Activated T-cell treated with anti-CD3 and anti-CD28 coated beads, Interleukin-2, amount 50 U/mL, for 72 hours (primary cell): Measurements from ENCODE around the gene NHS. TPM values are rescaled to one million over a fixed set of nuclear protein-coding genes. Genes with fewer than 3 reads are reported as not detected.

Source experiments
- ATAC-seq, 2 donors: fragments of 150-1000 bp; cut with Tn5 transposase; replicated peaks in 1 of 2; 2 replicates each; pipeline ENCODE4 v1.10.0; 2021; ENCODE audit warnings: moderate library complexity in 2 of 2, mild to moderate bottlenecking in 1 of 2
- DNase-seq, 2 donors: peaks; one replicate each; pipeline ENCODE4 v3.0.0; 2021 to 2022; ENCODE audit warnings: mixed read lengths in 1 of 2
- H3K27ac Mint-ChIP-seq: one replicate; pipeline ENCODE4 v1.8.0; 2022; ENCODE audit warnings: mild to moderate bottlenecking, moderate library complexity, mixed read lengths
- H3K27me3 Mint-ChIP-seq: one replicate; pipeline ENCODE4 v1.8.0; 2022; ENCODE audit warnings: low read depth, mixed read lengths
- H3K36me3 Mint-ChIP-seq, 2 donors: one replicate each; pipeline ENCODE4 v1.8.0; 2022; ENCODE audit warnings: mixed read lengths in 2 of 2, mild to moderate bottlenecking in 1 of 2; ENCODE audit not compliant: insufficient read depth in 2 of 2
- H3K4me1 Mint-ChIP-seq: one replicate; pipeline ENCODE4 v1.8.0; 2022; ENCODE audit warnings: low read depth, mixed read lengths
- H3K4me3 Mint-ChIP-seq, 2 donors: one replicate each; pipeline ENCODE4 v1.8.0; 2022; ENCODE audit warnings: mild to moderate bottlenecking in 2 of 2, mixed read lengths in 2 of 2, moderate library complexity in 2 of 2
- H3K9me3 Mint-ChIP-seq, 2 donors: one replicate each; pipeline ENCODE4 v1.8.0; 2022; ENCODE audit warnings: mixed read lengths in 2 of 2
- total RNA-seq, 2 donors: library from RNA; stranded (reverse); gene quantifications; one replicate each; pipeline ENCODE4 v1.2.3, GENCODE V29; 2022

Gene NHS
- total RNA-seq, 2 donors from 2014 or later: 6.6 to 11.4 TPM

DNA sequence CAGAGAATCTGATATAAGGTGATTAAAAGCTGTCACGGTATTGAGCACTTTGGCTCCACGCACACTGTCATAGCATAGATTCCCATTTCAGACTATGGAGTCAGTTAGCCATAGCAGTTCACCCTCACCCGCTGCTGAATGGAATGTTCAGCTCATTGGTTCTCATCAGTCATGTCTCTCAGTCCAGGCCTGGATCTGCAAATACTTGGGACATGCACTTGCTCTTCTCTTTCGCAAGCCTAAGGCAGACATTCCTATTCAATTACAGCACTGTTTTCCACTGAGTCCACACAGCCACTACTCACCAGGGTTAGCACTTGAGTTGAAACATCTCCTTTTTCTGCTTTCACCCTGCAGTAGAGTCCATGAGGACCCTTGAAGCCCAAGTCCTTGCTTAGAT lies 331.7 kb downstream of the NHS start:
- ATAC-seq (no peak), DNase-seq (no peak)
- no peaks in the 10 kb centered on the region for H3K4me1 Mint-ChIP-seq
- no peaks in the 10 kb centered on the region for H3K9me3 Mint-ChIP-seq
- H3K36me3 Mint-ChIP-seq: no peaks in the 10 kb centered on the region
- H3K27ac Mint-ChIP-seq: no peak overlapping the region
- H3K4me3 Mint-ChIP-seq: no peak overlapping the region
- H3K27me3 Mint-ChIP-seq: peaks cover 5% of the 10 kb centered on the region

DNA sequence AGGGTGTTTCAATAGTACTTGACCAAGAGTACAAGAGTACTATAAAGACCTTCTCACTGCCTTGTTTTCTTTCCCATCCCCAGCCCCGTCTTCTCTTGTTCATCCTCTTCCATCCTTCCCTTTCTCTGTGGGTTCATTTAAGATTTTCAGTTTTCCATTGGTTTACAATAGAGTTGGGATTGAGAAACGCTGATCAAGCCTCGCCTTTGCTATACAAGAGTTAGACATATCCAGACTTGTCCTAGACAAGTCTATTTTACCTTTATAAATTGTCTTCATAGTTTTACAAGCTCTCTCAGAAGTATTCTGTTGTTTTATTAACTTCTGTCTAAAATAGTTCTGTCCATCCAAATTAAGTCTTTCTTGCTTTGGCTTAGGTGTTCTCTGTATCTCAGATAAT lies 332.7 kb downstream of the NHS start:
- H3K36me3 Mint-ChIP-seq: no peaks in the 10 kb centered on the region
- DNase-seq: no peak
- no peaks in the 10 kb centered on the region for H3K4me1 Mint-ChIP-seq
- no peaks in the 10 kb centered on the region for H3K9me3 Mint-ChIP-seq
- H3K27me3 Mint-ChIP-seq: peaks cover 5% of the 10 kb centered on the region
- no peak overlapping the region for H3K4me3 Mint-ChIP-seq
- ATAC-seq: no peak
- H3K27ac Mint-ChIP-seq: no peak overlapping the region

- H3K4me1 Mint-ChIP-seq: no peaks in the 10 kb centered on the region
- no peak overlapping the region for H3K27ac Mint-ChIP-seq
- DNase-seq: no peak
- no peaks in the 10 kb centered on the region for H3K9me3 Mint-ChIP-seq
- no peaks in the 10 kb centered on the region for H3K36me3 Mint-ChIP-seq
- peak; percentile 30 to 40 for ATAC-seq
- no peak overlapping the region for H3K4me3 Mint-ChIP-seq
- peaks cover 12% of the 10 kb centered on the region for H3K27me3 Mint-ChIP-seq
These were observed 335.9 kb downstream of the NHS start for GRCh38 chrX:17710871-17711301.

GRCh38 chrX:17713288-17713687 lies 338.3 kb downstream of the NHS start:
- Mint-ChIP-seq H3K4me1 (no peaks in the 10 kb centered on the region), H3K27me3 (peaks cover 12% of the 10 kb centered on the region), H3K9me3 (no peaks in the 10 kb centered on the region), H3K27ac (no peak overlapping the region), H3K36me3 (no peaks in the 10 kb centered on the region), H3K4me3 (no peak overlapping the region)
- DNase-seq: no peak
- no peak for ATAC-seq

DNA sequence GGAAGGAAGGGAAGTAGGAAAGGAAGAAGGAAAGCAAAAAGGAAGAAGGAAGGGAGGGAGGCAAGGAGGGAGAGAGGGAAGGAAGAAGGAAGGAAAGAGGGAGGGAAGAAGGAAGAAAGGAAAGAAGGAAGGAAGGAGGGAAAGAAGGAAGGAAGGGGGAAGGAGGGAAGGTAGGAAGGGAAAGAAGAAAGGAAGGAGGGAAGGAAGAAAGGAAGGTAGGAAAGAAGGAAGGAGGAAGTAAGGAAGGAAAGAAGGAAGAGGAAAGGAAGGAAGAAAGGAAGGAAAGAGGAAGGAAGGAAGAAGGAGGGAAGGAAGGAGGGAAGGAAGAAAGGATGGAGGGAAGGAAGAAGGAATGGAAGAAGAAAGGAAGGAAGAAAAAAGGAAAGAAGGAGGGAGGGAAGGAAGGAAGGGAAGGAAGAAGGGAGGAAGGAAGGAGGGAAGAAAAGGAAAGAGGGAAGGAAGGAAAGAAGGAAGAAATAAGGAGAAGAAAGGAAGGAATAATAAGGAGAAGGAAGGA lies 343.7 kb downstream of the NHS start:
- Mint-ChIP-seq H3K4me1 (no peaks in the 10 kb centered on the region), H3K9me3 (no peaks in the 10 kb centered on the region), H3K27ac (no peak overlapping the region), H3K36me3 (no peaks in the 10 kb centered on the region), H3K27me3 (peaks cover 7% of the 10 kb centered on the region), H3K4me3 (no peak overlapping the region)
- ATAC-seq: no peak
- DNase-seq: no peak

DNA sequence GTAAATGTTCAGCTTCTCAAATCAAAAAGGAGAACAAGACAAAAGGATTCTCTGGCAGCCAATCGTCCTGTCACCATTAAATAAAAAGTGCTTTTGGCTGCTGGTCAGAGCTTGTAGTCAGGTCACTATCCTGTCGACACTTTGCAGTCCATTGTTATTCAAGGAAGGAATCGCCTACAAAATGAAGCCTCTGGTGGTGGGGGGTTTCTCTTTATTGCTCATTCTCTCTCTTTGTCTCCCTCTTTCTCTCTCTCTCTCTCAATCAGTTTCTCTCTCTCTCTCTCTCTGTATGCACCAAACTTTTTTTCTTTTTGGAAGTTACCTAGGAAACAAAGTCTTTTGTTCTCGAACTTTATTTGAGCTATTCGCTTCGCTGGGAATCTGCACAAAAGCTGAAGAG lies 344.7 kb downstream of the NHS start:
- H3K27ac Mint-ChIP-seq: no peak overlapping the region
- no peak overlapping the region for H3K4me3 Mint-ChIP-seq
- DNase-seq: no peak
- H3K36me3 Mint-ChIP-seq: no peaks in the 10 kb centered on the region
- no peak for ATAC-seq
- no peaks in the 10 kb centered on the region for H3K4me1 Mint-ChIP-seq
- no peaks in the 10 kb centered on the region for H3K9me3 Mint-ChIP-seq
- no peaks in the 10 kb centered on the region for H3K27me3 Mint-ChIP-seq

- H3K36me3 Mint-ChIP-seq: no peaks in the 10 kb centered on the region
- H3K27ac Mint-ChIP-seq: no peak overlapping the region
- H3K4me3 Mint-ChIP-seq: no peak overlapping the region
- no peaks in the 10 kb centered on the region for H3K9me3 Mint-ChIP-seq
- no peak for ATAC-seq
- H3K27me3 Mint-ChIP-seq: no peaks in the 10 kb centered on the region
- DNase-seq: no peak
- H3K4me1 Mint-ChIP-seq: no peaks in the 10 kb centered on the region
These were observed 346.7 kb downstream of the NHS start for GRCh38 chrX:17721715-17722114.

GRCh38 chrX:17725181-17725580 lies 350.2 kb downstream of the NHS start:
- H3K36me3 Mint-ChIP-seq: no peaks in the 10 kb centered on the region
- no peak overlapping the region for H3K27ac Mint-ChIP-seq
- DNase-seq (no peak), ATAC-seq (no peak)
- H3K4me1 Mint-ChIP-seq: no peaks in the 10 kb centered on the region
- no peak overlapping the region for H3K4me3 Mint-ChIP-seq
- H3K27me3 Mint-ChIP-seq: peaks cover 15% of the 10 kb centered on the region
- no peaks in the 10 kb centered on the region for H3K9me3 Mint-ChIP-seq

DNA sequence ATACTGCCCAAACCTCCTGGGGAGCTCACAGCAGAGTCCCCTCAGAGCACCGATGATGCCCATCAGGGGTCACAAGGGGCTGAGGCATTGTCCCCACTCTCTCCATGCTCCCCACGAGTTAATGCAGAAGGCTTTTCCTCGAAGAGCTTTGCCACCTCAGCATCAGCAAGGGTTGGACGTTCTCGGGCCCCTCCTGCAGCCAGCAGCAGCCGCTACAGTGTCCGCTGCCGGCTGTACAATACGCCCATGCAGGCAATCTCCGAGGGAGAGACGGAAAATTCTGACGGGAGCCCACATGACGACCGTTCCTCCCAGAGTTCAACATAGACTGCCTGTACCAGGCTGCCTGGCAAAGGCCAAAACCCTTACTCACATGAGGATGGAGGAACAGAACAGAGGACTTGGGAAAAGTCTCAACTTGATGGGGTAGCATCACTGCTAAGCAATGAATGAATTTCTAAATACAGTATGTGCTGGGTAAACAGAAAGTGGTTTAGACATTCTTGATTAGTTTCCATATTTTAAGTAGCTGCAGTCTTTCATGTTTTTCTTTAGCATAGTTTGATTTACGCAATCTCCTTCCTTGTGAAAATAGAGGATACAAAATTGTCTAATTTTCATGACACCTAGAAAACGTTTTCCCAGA lies 357.3 kb downstream of the NHS start:
- H3K27ac Mint-ChIP-seq: no peak overlapping the region
- H3K4me1 Mint-ChIP-seq: no peaks in the 10 kb centered on the region
- H3K27me3 Mint-ChIP-seq: peaks cover 24% of the 10 kb centered on the region
- no peak overlapping the region for H3K4me3 Mint-ChIP-seq
- H3K36me3 Mint-ChIP-seq: no peaks in the 10 kb centered on the region
- no peak for ATAC-seq
- H3K9me3 Mint-ChIP-seq: no peaks in the 10 kb centered on the region
- no peak for DNase-seq

GRCh38 chrX:17735406-17735805 lies 360.4 kb downstream of the NHS start:
- no peak overlapping the region for H3K27ac Mint-ChIP-seq
- DNase-seq (no peak), ATAC-seq (no peak)
- H3K4me3 Mint-ChIP-seq: peak overlapping the region in 1 of 2 donors; percentile 61
- peaks cover 0 to 3% of the 10 kb centered on the region in 2 donors for H3K36me3 Mint-ChIP-seq
- peaks cover 32% of the 10 kb centered on the region for H3K27me3 Mint-ChIP-seq
- peaks cover 26% of the 10 kb centered on the region for H3K4me1 Mint-ChIP-seq
- no peaks in the 10 kb centered on the region for H3K9me3 Mint-ChIP-seq

DNA sequence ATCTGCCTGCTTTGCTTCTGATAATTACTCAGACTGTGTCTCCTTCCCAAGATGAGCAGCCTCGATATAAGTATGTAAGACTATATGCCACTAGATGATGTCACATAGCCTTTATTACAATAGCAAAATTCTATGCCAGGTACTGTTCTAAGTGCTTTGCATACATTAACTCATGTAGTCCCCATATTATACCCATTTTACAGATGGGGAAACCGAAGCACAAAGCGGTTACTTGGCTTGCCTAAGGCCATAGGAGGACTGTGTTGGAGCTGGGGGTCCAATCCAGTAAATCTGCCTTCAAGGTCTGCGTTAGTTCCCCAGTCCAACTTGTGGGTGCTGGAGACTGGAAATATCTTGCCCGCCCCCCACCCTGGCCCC lies 361.5 kb downstream of the NHS start:
- ATAC-seq (no peak), DNase-seq (no peak)
- H3K27ac Mint-ChIP-seq: no peak overlapping the region
- peaks cover 0 to 3% of the 10 kb centered on the region in 2 donors for H3K36me3 Mint-ChIP-seq
- H3K9me3 Mint-ChIP-seq: no peaks in the 10 kb centered on the region
- H3K4me3 Mint-ChIP-seq: peak overlapping the region; percentile 77 to 95
- peaks cover 29% of the 10 kb centered on the region for H3K4me1 Mint-ChIP-seq
- peaks cover 35% of the 10 kb centered on the region for H3K27me3 Mint-ChIP-seq

GRCh38 chrX:17736856-17737709 lies 362.1 kb downstream of the NHS start, which contains the start of gene SCML1:
SCML1 (plus strand) TSS chrX:17737493; CDS start chrX:17744187, 6,694 bp downstream.
- peak within 1 kb of the TSS; percentile 91 to 95 for H3K4me3 Mint-ChIP-seq
- peaks cover 29% of the 10 kb centered on the region for H3K4me1 Mint-ChIP-seq
- H3K27me3 Mint-ChIP-seq: peaks cover 36% of the 10 kb centered on the region
- DNase-seq (peak; percentile 82 to 87), ATAC-seq (peak; percentile 80 to 85)
- peak within 1 kb of the TSS; percentile 79 for H3K27ac Mint-ChIP-seq
- peaks cover 0 to 3% of the 10 kb centered on the region in 2 donors for H3K36me3 Mint-ChIP-seq
- no peaks in the 10 kb centered on the region for H3K9me3 Mint-ChIP-seq

- DNase-seq: peak in 1 of 2 donors; percentile 20
- no peaks in the 10 kb centered on the region for H3K9me3 Mint-ChIP-seq
- peaks cover 41% of the 10 kb centered on the region for H3K27me3 Mint-ChIP-seq
- peaks cover 0 to 3% of the 10 kb centered on the region in 2 donors for H3K36me3 Mint-ChIP-seq
- ATAC-seq: peak; percentile 13 to 28
- peak overlapping the region; percentile 79 for H3K27ac Mint-ChIP-seq
- H3K4me1 Mint-ChIP-seq: peaks cover 29% of the 10 kb centered on the region
- H3K4me3 Mint-ChIP-seq: peak overlapping the region; percentile 91 to 95
These were observed 362.6 kb downstream of the NHS start for GRCh38 chrX:17737710-17737985.
